HEK293T (cell line): ENCODE data around the gene AGFG1.

Experiments
- BHLHE40 ChIP-seq: fragments of 450-650 bp; IDR thresholded peaks from 2 replicates; pipeline ENCODE4 v1.6.1; 2016; ENCODE audit warnings: mild to moderate bottlenecking, moderate library complexity, borderline replicate concordance
- HDGF ChIP-seq: fragments of 450-650 bp; IDR thresholded peaks from 2 replicates; pipeline ENCODE4 v1.6.1; 2017; ENCODE audit warnings: antibody characterized with exemption, borderline replicate concordance

DNA sequence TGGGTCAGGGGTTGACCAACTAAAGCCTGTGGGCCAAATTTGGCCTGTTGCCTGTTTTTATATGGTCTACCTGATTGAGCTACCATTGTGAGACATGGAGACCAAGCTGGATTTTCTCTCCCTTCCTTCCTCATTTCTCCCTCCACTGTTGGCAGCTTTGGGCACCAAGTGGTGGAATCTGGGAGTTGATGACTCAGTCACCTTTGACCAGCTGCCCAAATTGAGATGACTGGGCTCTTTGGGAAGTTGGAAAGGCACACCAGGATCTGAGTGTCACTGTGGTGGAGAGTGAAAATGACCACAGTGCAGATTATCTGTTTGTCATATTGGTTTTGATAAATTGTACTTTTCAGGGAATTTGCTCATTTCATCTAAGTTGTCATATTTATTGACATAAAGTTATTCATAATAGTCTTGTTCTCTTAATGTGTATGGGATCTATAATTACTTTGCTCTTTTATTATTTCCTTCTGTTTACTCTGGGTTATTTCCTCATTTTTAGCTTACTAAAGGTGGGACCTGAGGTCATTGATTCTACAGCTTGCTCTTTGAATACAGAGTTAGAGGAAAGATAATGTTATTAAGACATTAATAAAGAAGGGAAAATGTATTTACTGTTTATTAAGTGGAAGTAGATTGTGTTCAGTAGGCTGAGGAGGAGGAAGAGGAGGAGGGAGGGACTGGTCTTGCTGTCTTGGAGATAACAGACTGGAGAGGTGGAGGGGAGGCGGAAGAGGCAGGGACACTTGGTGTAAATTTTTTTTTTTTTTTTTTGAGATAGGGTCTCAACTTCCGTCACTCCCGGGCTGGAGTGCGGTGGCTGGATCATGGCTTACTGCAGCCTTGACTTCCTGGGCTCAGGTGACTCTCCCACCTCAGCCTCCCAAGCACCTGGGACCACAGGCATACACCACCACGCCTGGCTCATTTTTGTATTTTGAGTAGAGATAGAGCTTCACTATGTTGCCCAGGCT lies 31.8 kb downstream of the AGFG1 start:
- TF ChIP-seq BHLHE40 (no peak), HDGF (no peak)
